ENCODE data around the gene THADA.

GRCh38 chr2:43388371-43388770 is 207.5 kb downstream of the THADA start:
- TF ChIP-seq YY1 (IDR thresholded peaks at IDR 0.05; ENCODE audit: insufficient read depth, insufficient read length) (no peak), SUZ12 (IDR thresholded peaks at IDR 0.05; ENCODE audit: extremely low read depth, insufficient read depth, insufficient read length) (no peak)

Measured in NT2/D1 (cell line).